ENCODE data around the gene PLXNB1.

The PLXNB1 gene

GRCh38 chr3:48446425-48447193, 16.7 kb upstream of the PLXNB1 start, which contains the start of gene ATRIP:
Gene ATRIP (plus strand): TSS chr3:48446737. CDS start chr3:48446846, 109 bp downstream.
- peaks cover 34% of the 10 kb centered on the region for H3K4me1 ChIP-seq (ENCODE audit: insufficient read depth, low read length, severe bottlenecking)
- H3F3A ChIP-seq (ENCODE audit: insufficient read depth, low read length) = 0 out of 2 replicates have a peak, but pooled peaks cover 2% of the 10 kb centered on the region
- peaks cover 15% of the 10 kb centered on the region for H3K79me2 ChIP-seq (ENCODE audit: insufficient read depth, low read length)
- H2AFZ ChIP-seq (ENCODE audit: low read length) = no peak within 1 kb of the TSS; the same call in 1 of the 2 replicates
- peak within 1 kb of the TSS; percentile 81 for H3K4me3 ChIP-seq (ENCODE audit: low read depth, low read length, poor library complexity, severe bottlenecking)
- H3K27me3 ChIP-seq (ENCODE audit: insufficient read depth, low read length) = no peaks in the 10 kb centered on the region
- no peaks in the 10 kb centered on the region for H4K20me1 ChIP-seq (ENCODE audit: insufficient read depth, low read length)
- H3K9me2 ChIP-seq (ENCODE audit: low read depth, low read length) = no peaks in the 10 kb centered on the region
- TF ChIP-seq EZH2 (IDR thresholded peaks at IDR 0.05; ENCODE audit: borderline replicate concordance, low read length) = no peak
- TF ChIP-seq CTCF (IDR thresholded peaks at IDR 0.05; ENCODE audit: low read length) = no peak
- no peak within 1 kb of the TSS for H3K27ac ChIP-seq (ENCODE audit: low read depth, low read length, poor library complexity, severe bottlenecking)
- peak within 1 kb of the TSS; percentile 97 for H3K4me2 ChIP-seq (ENCODE audit: low read length)
- peak within 1 kb of the TSS; percentile 81 for H3K9ac ChIP-seq (ENCODE audit: low read length)
- H3K9me3 ChIP-seq (ENCODE audit: low read length) = no peaks in the 10 kb centered on the region
- H3K36me3 ChIP-seq (ENCODE audit: insufficient read depth, low read length) = peaks cover 41% of the 10 kb centered on the region

- H3F3A ChIP-seq (ENCODE audit: insufficient read depth, low read length) = 0 out of 2 replicates have a peak, but pooled peaks cover 2% of the 10 kb centered on the region
- peaks cover 40% of the 10 kb centered on the region for H3K4me1 ChIP-seq (ENCODE audit: insufficient read depth, low read length, severe bottlenecking)
- no peaks in the 10 kb centered on the region for H3K9me3 ChIP-seq (ENCODE audit: low read length)
- peak overlapping the region; percentile 81 for H3K9ac ChIP-seq (ENCODE audit: low read length)
- H3K79me2 ChIP-seq (ENCODE audit: insufficient read depth, low read length) = peaks cover 20% of the 10 kb centered on the region
- no peaks in the 10 kb centered on the region for H3K27me3 ChIP-seq (ENCODE audit: insufficient read depth, low read length)
- no peak overlapping the region for H3K27ac ChIP-seq (ENCODE audit: low read depth, low read length, poor library complexity, severe bottlenecking)
- no peak overlapping the region; the same call in 1 of the 2 replicates for H2AFZ ChIP-seq (ENCODE audit: low read length)
- peak overlapping the region; percentile 81 for H3K4me3 ChIP-seq (ENCODE audit: low read depth, low read length, poor library complexity, severe bottlenecking)
- peaks cover 39% of the 10 kb centered on the region for H3K36me3 ChIP-seq (ENCODE audit: insufficient read depth, low read length)
- TF ChIP-seq CTCF (IDR thresholded peaks at IDR 0.05; ENCODE audit: low read length) = no peak
- TF ChIP-seq EZH2 (IDR thresholded peaks at IDR 0.05; ENCODE audit: borderline replicate concordance, low read length) = no peak
- no peaks in the 10 kb centered on the region for H4K20me1 ChIP-seq (ENCODE audit: insufficient read depth, low read length)
- H3K9me2 ChIP-seq (ENCODE audit: low read depth, low read length) = no peaks in the 10 kb centered on the region
- H3K4me2 ChIP-seq (ENCODE audit: low read length) = peak overlapping the region; percentile 97
Measured at GRCh38 chr3:48446043-48446424, 16.1 kb upstream of the PLXNB1 start.

GRCh38 chr3:48445277-48445882, 15.5 kb upstream of the PLXNB1 start:
- H3K9ac ChIP-seq (ENCODE audit: low read length) = peak overlapping the region; percentile 81; the same call in 1 of the 2 replicates
- TF ChIP-seq CTCF (IDR thresholded peaks at IDR 0.05; ENCODE audit: low read length) (no peak), EZH2 (IDR thresholded peaks at IDR 0.05; ENCODE audit: borderline replicate concordance, low read length) (no peak)
- no peak overlapping the region for H2AFZ ChIP-seq (ENCODE audit: low read length)
- H3F3A ChIP-seq (ENCODE audit: insufficient read depth, low read length) = 0 out of 2 replicates have a peak, but pooled peaks cover 2% of the 10 kb centered on the region
- no peak overlapping the region for H3K27ac ChIP-seq (ENCODE audit: low read depth, low read length, poor library complexity, severe bottlenecking)
- H3K4me3 ChIP-seq (ENCODE audit: low read depth, low read length, poor library complexity, severe bottlenecking) = peak overlapping the region; percentile 81
- no peaks in the 10 kb centered on the region for H3K27me3 ChIP-seq (ENCODE audit: insufficient read depth, low read length)
- no peaks in the 10 kb centered on the region for H4K20me1 ChIP-seq (ENCODE audit: insufficient read depth, low read length)
- peaks cover 27% of the 10 kb centered on the region for H3K79me2 ChIP-seq (ENCODE audit: insufficient read depth, low read length)
- no peaks in the 10 kb centered on the region for H3K9me2 ChIP-seq (ENCODE audit: low read depth, low read length)
- H3K9me3 ChIP-seq (ENCODE audit: low read length) = no peaks in the 10 kb centered on the region
- peaks cover 39% of the 10 kb centered on the region for H3K36me3 ChIP-seq (ENCODE audit: insufficient read depth, low read length)
- H3K4me2 ChIP-seq (ENCODE audit: low read length) = peak overlapping the region; percentile 97
- H3K4me1 ChIP-seq (ENCODE audit: insufficient read depth, low read length, severe bottlenecking) = peaks cover 41% of the 10 kb centered on the region
